Head of caudate nucleus (tissue), 42 donors: ENCODE data around the gene SFRP4.

ENCODE experiments used
- DNase-seq, 42 donors: peaks; one replicate each; pipeline versions ENCODE4 v3.0.0 to v3.0.0-alpha.2; 2020 to 2021; ENCODE audit warnings: mixed read lengths in 7 of 42
- intact Hi-C: fragments of 100-400 bp; cut with DNase I; formaldehyde crosslinking; loops from one replicate; pipeline ENCODE4 v1.15.0; 2022

Gene SFRP4

DNA sequence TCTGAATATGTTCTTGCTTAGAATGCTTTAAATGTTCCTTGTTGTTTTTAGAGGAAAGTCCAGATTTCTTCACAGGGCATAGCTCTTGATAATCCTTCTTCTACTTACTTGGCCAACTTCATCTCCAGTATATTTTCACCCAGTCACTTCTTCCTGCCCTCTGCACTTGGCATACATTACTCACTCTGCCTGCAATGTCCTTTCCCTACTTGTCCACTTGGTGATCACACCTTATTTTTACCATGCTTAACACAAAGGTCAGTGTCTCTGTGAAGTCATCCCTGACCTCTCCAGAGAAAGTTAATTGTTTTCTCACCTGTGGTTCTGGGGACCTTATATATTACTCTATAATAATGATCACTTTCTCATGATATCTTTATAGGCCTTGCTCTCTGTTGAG lies 23.3 kb downstream of the SFRP4 start:
- intact Hi-C loops, result no loop called here
- no peak for DNase-seq

- no peak for DNase-seq
- intact Hi-C loops, result no loop called here
Observed at GRCh38 chr7:37882086-37882485, 34.5 kb downstream of the SFRP4 start.
